ENCODE results near the gene PKIB.

DNA sequence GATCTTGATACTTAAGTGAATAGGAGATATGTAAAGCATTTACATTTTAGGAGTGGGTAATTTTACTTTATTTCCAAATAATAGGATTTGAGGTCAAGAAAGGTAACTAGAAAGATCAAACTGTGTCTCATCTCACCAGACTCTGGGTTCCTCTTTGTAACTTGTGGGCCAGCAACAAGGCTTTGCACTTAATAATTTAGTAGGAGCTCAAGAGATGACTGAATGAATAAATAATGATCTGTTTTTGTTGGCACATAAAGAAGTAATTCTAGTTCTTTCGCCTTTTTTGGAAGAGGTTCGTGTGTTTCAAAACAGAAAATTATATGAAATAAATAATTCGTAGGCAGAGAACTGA is 101.9 kb downstream of the PKIB start:
- TF ChIP-seq, protein P1, sequence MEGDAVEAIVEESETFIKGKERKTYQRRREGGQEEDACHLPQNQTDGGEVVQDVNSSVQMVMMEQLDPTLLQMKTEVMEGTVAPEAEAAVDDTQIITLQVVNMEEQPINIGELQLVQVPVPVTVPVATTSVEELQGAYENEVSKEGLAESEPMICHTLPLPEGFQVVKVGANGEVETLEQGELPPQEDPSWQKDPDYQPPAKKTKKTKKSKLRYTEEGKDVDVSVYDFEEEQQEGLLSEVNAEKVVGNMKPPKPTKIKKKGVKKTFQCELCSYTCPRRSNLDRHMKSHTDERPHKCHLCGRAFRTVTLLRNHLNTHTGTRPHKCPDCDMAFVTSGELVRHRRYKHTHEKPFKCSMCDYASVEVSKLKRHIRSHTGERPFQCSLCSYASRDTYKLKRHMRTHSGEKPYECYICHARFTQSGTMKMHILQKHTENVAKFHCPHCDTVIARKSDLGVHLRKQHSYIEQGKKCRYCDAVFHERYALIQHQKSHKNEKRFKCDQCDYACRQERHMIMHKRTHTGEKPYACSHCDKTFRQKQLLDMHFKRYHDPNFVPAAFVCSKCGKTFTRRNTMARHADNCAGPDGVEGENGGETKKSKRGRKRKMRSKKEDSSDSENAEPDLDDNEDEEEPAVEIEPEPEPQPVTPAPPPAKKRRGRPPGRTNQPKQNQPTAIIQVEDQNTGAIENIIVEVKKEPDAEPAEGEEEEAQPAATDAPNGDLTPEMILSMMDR (optimal IDR thresholded peaks at IDR 0.05 in 1 of 3, IDR thresholded peaks at IDR 0.05 in 1 of 3, conservative IDR thresholded peaks at IDR 0.05 in 1 of 3; ENCODE audit: extremely low read depth in 1 of 3, insufficient read depth in 2 of 3, low read length in 3 of 3), result no peak
- TF ChIP-seq EZH2 (IDR thresholded peaks at IDR 0.05; ENCODE audit: low read length), result no peak
